ENCODE measurements around the gene PPFIA1.

- TF ChIP-seq CTCF (conservative IDR thresholded peaks at IDR 0.05 in 1 of 2, IDR thresholded peaks at IDR 0.05 in 1 of 2; ENCODE audit: extremely low read depth in 1 of 2, insufficient read depth in 1 of 2, low read depth in 1 of 2, low read length in 2 of 2), result no peak
- no peak for TF ChIP-seq EZH2 (IDR thresholded peaks at IDR 0.05; ENCODE audit: borderline replicate concordance, low read length)
These were observed 149.0 kb downstream of the PPFIA1 start for GRCh38 chr11:70419307-70420007.
